Right cardiac atrium (tissue), 5 donors: Measurements from ENCODE around the gene PTPN11. TPM values are rescaled to one million over a fixed set of nuclear protein-coding genes. Genes with fewer than 3 reads are reported as not detected.
"Not testable (repeated sequence)": the region's sequence is repeated elsewhere in the genome, so short reads cannot be mapped to it uniquely, and the experiment has no call there.

ENCODE experiments used
- ATAC-seq, 2 donors: fragments of 200-7000 bp; cut with Tn5 transposase; one replicate each; pipeline versions ENCODE4 v1.8.0 to v1.9.1; 2020; ENCODE audit warnings: moderate library complexity in 2 of 2, mild to moderate bottlenecking in 1 of 2
- DNase-seq, 3 donors: peaks; one replicate each; pipeline ENCODE4 v3.0.0-alpha.2; 2020
- H3K27ac ChIP-seq: one replicate; pipeline ENCODE4 v1.5.1; 2013; ENCODE audit warnings: mild to moderate bottlenecking, low read length, control low read depth, moderate library complexity
- H3K27me3 ChIP-seq: one replicate; pipeline ENCODE4 v1.6.1; 2013; ENCODE audit not compliant: control insufficient read depth, insufficient read depth
- H3K4me1 ChIP-seq: one replicate; pipeline ENCODE4 v1.6.1; 2013; ENCODE audit warnings: low read length; ENCODE audit not compliant: control insufficient read depth, insufficient read depth
- H3K4me3 ChIP-seq: one replicate; pipeline ENCODE4 v1.5.1; 2013; ENCODE audit warnings: low read length, control low read depth
- H3K9me3 ChIP-seq: one replicate; pipeline ENCODE4 v1.6.1; 2013; ENCODE audit warnings: low read length; ENCODE audit not compliant: control insufficient read depth
- WGBS: extraction: QIAGEN DNeasy Blood & Tissue Kit; methylation state at CpG from one replicate; pipeline ENCODE4 v1.1.7; 2013; 5-methylcytosine and 5-hydroxymethylcytosine counted together
- intact Hi-C, 4 donors: fragments of 100-400 bp; cut with DNase I; formaldehyde crosslinking; loops; one replicate each; pipeline versions ENCODE4 v1.11.0 to v1.14.0; 2022 to 2023
- polyA plus RNA-seq: library from polyadenylated mRNA; stranded (reverse); fragments of 200-250 nt; gene quantifications from one replicate; pipeline ENCODE4 v1.2.3, GENCODE V29; 2013
- total RNA-seq, 4 donors: library from RNA; stranded (reverse); fragmentation: NEBNext Ultra II Directional; extraction: Animal tissue kit (Norgen Biotek cat#: 25700); gene quantifications; one replicate each; pipeline ENCODE4 v1.2.1, GENCODE V29; 2021
- donor health status: healthy with polysubstance abuse.
- donor health status: DM: no; HTN: yes; CAD: no.
- donor health status: DM: no; HTN: no; CAD: no.
- donor health status: DM: no; HTN: yes; CAD: no; lungs with severe emphysema.
- donor health status: DM: yes; HTN: yes; CAD: no.

Gene PTPN11
- total and polyA plus RNA-seq, 5 donors, result 31.2 to 120 (median 98.2) TPM

DNA sequence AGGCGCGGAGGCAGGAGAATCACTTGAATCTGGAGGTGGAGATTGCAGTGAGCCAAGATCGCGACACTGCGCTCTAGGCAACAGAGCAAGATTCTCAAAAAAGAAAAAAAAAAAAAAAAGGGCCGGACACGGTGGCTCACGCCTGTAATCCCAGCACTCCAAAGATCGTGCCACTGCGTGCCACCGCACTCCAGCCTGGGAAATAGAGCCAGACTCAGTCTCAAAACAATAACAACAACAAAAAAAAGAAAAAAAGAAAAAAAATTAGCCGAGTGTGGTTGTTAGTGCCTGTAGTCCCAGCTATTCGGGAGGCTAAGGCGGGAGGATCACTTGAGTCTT lies 8.9 kb upstream of the PTPN11 start:
- WGBS, result 95% methylated on average over 14 of the region's 14 CpGs
- Histone ChIP-seq H3K27ac (no peak overlapping the region), H3K4me3 (no peak overlapping the region), H3K9me3 (no peaks in the 10 kb centered on the region), H3K27me3 (no peaks in the 10 kb centered on the region), H3K4me1 (no peaks in the 10 kb centered on the region)
- ATAC-seq (no peak), DNase-seq (no peak)
- intact Hi-C loops, result no loop called here

DNA sequence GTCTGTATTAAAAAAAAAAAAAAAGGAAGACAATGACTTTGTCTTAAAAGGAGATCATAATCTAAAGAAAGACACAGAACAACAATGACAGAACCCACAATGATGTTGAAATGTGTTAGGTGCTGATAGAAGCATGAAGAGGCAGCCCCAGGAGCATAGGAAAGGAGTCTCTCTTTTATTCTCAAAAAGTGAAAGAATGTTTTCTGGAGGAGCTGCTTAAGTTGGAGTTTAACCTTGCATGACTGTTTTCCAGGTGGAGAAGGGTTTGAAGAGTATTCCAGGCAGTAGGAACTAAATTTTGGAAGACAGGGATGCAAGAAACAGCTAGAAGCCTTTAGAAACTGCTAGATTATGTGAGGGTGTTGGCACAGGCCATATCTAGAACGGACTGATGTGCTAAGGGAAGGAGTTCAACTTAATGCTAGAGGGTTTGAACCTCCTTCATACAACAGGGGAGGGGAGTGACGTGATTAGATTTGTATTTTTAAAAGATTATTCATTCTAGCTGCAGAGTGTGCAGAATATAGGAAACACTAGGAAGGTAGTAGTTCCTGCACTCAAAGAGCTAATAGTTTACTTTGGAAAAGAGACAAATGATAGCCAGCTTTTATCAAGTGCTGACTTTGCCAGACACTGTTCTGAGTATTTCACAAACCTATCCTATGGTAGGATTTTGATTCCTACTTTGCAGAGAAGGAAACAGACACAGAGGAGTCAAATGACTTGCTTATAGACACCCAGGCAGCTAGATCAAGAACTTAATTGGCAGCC lies 4.7 kb upstream of the PTPN11 start:
- no peaks in the 10 kb centered on the region for H3K9me3 ChIP-seq
- ATAC-seq, result no peak
- intact Hi-C loops, result no loop called here
- DNase-seq, result no peak
- WGBS, result 37% methylated on average over 2 of the region's 2 CpGs
- no peak overlapping the region for H3K27ac ChIP-seq
- H3K4me3 ChIP-seq, result no peak overlapping the region
- no peaks in the 10 kb centered on the region for H3K27me3 ChIP-seq
- no peaks in the 10 kb centered on the region for H3K4me1 ChIP-seq

DNA sequence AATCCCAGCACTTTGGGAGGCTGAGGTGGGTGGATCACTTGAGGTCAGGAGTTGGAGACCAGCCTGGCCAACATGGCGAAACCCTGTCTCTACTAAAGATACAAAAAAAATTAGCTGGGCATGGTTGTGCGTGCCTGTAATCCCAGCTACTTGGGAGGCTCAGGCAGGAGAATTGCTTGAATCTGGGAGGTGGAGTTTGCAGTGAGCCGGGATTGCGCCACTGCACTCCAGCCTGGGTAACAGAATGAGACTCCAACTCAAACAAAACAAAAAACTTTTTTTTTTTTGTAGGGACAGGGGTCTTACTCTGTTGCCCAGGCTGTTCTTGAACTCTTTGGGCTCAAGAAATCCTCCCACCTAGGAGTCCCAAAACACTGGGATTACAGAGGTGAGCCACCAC lies 3.3 kb upstream of the PTPN11 start:
- ATAC-seq, H3K4me1 ChIP-seq, H3K9me3 ChIP-seq, DNase-seq, H3K27ac ChIP-seq, H3K27me3 ChIP-seq, intact Hi-C loops, H3K4me3 ChIP-seq: not testable (repeated sequence)
- WGBS, result 88% methylated on average over 4 of the region's 4 CpGs

DNA sequence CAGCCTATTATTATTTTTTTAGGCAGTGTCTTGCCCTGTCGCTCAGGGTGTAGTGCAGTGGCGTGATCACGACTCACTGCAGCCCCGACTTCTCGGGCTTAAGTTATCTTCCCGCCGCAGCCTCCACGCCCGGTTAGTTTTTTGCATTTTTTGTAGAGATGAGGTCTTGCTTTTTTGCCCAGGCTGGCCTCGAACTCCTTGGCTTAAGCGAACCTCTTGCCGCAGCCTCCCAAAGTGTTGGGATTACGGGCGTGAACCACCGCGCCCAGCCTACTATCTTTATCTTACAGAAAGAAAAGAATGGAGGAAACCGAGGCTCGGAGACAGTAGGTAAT lies 507 bp upstream of the PTPN11 start:
- WGBS, result 3% methylated on average over 18 of the region's 18 CpGs
- no peak for ATAC-seq
- H3K4me1 ChIP-seq, result peaks cover 5% of the 10 kb centered on the region

DNA sequence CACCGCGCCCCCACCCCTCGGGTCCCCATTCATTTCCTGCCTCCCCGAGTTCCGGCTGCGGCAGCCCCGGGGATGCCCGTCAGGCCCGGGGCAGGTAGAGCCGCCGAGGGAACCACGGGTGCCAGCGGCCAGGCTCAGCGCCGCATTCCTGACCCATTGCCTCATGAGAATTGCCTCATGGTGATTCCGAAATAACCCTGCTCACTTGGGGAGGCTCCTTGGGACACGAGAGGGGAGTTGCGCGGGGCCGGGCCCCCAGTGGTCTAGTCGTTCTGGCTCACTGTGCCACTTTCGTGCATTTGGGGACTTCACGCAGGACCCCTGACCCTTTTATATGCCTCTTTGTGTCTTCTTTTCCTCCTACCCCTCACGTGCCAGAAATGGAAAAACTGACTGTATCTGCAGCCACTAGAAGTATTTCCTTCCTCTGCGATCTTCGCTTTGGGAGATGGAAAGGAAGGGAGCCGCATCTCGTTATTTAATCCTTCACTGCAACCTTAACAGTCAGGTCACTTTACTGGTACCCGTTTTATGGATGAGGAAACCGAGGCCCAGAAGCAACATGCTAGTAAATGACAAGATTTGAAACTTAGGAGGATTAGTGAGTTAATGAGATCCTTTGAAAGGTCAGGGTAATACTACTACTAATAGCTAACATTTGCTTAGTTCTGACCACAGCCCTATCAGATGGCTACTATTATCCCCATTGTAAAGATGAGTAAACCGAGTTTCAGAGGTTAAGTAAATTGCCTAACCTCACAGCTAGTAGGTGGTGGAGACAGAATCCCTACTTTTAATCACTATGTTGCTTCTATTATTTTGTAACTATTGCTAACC lies 768 bp downstream of the PTPN11 start:
- 4% methylated on average over 31 of the region's 31 CpGs for WGBS
- ATAC-seq (peak; percentile 79 to 80), DNase-seq (peak; percentile 74 to 83 (median 81))
- peaks cover 5% of the 10 kb centered on the region for H3K4me1 ChIP-seq
- intact Hi-C loops, result loop anchor here in 1 of 4 donors (10.0 kb wide), 1 partner anchor 475 kb away; no protein-coding TSS in a partner anchor
- H3K27me3 ChIP-seq, result no peaks in the 10 kb centered on the region
- peak overlapping the region; percentile 84 for H3K27ac ChIP-seq
- H3K4me3 ChIP-seq, result peak overlapping the region; percentile 96
- no peaks in the 10 kb centered on the region for H3K9me3 ChIP-seq

More for the DNA sequence above, 507 bp upstream of the PTPN11 start:
- DNase-seq, result no peak
- peak overlapping the region; percentile 69 for H3K27ac ChIP-seq
- peak overlapping the region; percentile 96 for H3K4me3 ChIP-seq
- no peaks in the 10 kb centered on the region for H3K27me3 ChIP-seq
- intact Hi-C loops, result no loop called here
- no peaks in the 10 kb centered on the region for H3K9me3 ChIP-seq

DNA sequence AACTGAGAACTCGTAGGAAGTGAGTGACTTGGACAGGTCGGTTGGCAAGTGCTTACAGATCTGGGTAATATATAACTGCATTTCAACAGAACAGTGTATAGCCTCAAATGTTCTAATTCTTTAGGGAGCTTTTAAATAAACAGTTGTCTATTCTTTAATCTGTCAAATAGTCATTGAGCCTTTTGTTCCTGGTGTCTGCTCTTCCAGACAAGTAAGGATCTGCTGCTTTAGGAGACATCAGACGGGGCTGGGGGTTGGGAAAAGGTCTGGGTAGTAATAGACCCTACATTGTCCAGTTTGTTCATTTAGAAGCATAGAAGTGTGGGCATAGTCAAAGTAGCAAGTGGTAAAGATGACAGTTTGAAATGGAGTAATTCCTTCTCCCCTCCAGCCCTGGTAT lies 2.0 kb downstream of the PTPN11 start:
- WGBS, result 75% methylated on average over 3 of the region's 3 CpGs
- DNase-seq (no peak), ATAC-seq (no peak)
- no peak overlapping the region for H3K4me3 ChIP-seq
- H3K9me3 ChIP-seq, result no peaks in the 10 kb centered on the region
- H3K27me3 ChIP-seq, result no peaks in the 10 kb centered on the region
- H3K27ac ChIP-seq, result no peak overlapping the region
- intact Hi-C loops, result loop anchor here in 1 of 4 donors (10.0 kb wide), 1 partner anchor 474 kb away; no protein-coding TSS in a partner anchor
- H3K4me1 ChIP-seq, result peaks cover 5% of the 10 kb centered on the region

DNA sequence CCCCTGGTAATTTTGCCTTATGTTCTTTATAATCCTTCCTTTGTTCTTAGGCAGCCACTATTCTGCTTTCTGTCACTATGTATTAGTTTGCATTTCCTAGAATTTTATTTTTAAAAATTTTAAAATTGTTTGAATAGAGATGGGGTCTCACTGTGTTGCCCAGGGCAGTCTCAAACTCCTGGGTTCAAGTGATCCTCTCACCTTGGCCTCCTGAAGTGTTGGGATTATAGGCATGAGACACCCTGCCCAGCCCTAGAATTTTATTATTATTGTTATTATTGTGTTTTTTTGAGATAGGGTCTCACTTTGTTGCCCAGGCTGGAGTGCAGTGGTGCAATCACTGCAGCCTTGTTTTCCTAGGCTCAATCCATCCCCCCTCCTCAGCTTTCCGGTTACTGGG lies 2.6 kb downstream of the PTPN11 start:
- H3K27ac ChIP-seq, result no peak overlapping the region
- 95% methylated on average over 1 of the region's 1 CpG for WGBS
- H3K9me3 ChIP-seq, result no peaks in the 10 kb centered on the region
- ATAC-seq (no peak), DNase-seq (no peak)
- H3K27me3 ChIP-seq, result no peaks in the 10 kb centered on the region
- H3K4me3 ChIP-seq, result no peak overlapping the region
- peaks cover 5% of the 10 kb centered on the region for H3K4me1 ChIP-seq
- intact Hi-C loops, result loop anchor here in 1 of 4 donors (10.0 kb wide), 1 partner anchor 473 kb away; no protein-coding TSS in a partner anchor

DNA sequence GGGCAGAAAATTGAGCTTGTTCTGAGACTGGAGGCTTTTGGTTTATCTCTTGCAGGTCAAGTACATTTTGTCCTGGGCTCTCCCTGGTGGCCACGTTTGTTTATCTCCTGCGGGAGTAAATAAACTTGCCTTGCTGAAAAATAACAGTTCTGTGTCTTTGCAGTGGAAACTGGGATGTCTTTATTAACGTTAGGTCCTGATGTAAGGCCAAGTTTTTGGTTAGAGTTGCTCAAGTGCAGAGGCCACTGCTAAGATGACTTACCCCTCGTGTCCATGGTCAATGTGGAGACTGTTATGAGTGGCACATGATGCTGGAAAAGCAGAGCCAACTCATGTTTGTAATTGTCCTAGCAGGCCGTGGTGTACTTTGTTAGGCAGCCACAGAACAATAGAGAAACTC lies 3.8 kb downstream of the PTPN11 start:
- Histone ChIP-seq H3K4me1 (peaks cover 5% of the 10 kb centered on the region), H3K27me3 (no peaks in the 10 kb centered on the region), H3K9me3 (no peaks in the 10 kb centered on the region), H3K4me3 (no peak overlapping the region), H3K27ac (peak overlapping the region; percentile 61)
- WGBS, result 30% methylated on average over 5 of the region's 5 CpGs
- no peak for ATAC-seq
- no peak for DNase-seq
- intact Hi-C loops, result loop anchor here in 1 of 4 donors (10.0 kb wide), 1 partner anchor 472 kb away; no protein-coding TSS in a partner anchor

DNA sequence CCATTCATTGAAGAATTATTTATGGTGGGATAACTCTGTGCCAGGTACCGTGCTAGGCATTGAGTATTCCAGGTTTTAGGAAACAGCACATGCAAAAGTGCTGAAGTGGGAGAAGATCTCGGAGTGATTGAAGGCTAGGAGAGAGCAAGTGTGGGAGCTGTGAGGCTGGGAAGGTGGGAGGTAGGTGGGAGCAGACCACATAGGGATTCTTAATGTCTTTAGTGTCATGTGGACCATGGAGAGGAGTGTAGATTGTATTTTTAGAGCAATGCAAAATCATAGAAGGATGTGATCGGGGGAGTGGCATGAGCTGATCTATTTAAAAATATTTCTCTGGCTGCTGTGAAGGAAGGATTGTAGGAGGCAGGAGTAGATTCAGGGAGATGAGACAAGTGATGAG lies 5.4 kb downstream of the PTPN11 start:
- intact Hi-C loops, result loop anchor here in 1 of 4 donors (10.0 kb wide), 1 partner anchor 471 kb away; no protein-coding TSS in a partner anchor
- peak overlapping the region; percentile 49 for H3K27ac ChIP-seq
- ATAC-seq, result no peak
- peaks cover 5% of the 10 kb centered on the region for H3K4me1 ChIP-seq
- H3K4me3 ChIP-seq, result no peak overlapping the region
- no peaks in the 10 kb centered on the region for H3K9me3 ChIP-seq
- DNase-seq, result no peak
- WGBS, result 84% methylated on average over 3 of the region's 3 CpGs
- H3K27me3 ChIP-seq, result no peaks in the 10 kb centered on the region

DNA sequence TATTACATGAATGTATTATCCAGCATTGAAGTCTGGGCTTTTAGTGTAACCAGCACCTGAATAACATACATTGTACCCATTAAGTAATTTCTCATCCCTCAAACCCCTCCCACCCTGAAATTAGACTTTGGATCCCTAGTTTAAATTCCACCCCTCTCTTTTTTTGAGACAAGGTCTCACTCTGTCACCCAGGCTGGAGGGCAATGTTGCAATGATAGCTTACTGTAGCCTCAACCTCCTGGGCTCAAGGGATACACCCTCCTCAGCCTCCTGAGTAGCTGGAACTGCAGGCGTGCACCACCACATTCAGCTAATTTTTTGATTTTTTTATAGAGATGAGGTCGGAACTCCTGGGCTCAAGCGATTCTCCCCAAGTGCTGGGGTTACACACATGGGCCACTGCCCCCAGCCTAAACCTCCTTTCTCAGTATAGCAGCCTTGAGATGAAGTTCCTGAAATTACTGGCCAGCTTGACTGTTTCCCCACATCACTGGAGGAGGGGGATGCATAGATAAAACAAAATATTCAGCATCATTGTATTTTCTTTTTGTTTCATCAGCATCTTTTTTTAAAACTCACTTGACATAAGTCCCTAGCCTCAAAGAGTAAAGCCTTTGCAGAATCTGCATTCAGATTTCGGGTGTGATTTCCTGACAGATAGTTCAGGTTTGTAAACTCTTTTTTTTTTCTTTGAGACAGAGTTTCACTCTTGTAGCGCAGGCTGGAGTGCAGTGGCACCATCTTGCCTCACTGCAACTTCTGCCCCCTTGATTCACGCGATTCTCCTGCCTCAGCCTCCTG lies 7.0 kb downstream of the PTPN11 start:
- DNase-seq (no peak), ATAC-seq (no peak)
- WGBS, result 97% methylated on average over 7 of the region's 7 CpGs
- H3K4me1 ChIP-seq, result peaks cover 5% of the 10 kb centered on the region
- no peak overlapping the region for H3K27ac ChIP-seq
- H3K9me3 ChIP-seq, result no peaks in the 10 kb centered on the region
- intact Hi-C loops, result loop anchor here in 1 of 4 donors (10.0 kb wide), 1 partner anchor 469 kb away; no protein-coding TSS in a partner anchor
- H3K27me3 ChIP-seq, result no peaks in the 10 kb centered on the region
- no peak overlapping the region for H3K4me3 ChIP-seq
